Tibial artery (tissue), 4 donors: ENCODE measurements around the gene PLCXD3.

Source experiments
- DNase-seq, 2 donors: peaks; one replicate each; pipeline ENCODE4 v3.0.0-alpha.2; 2019
- H3K27ac ChIP-seq, 2 donors: fragments of 200-600 bp; sonication (generic) in 1 of 2; 1 replicate in 1 of 2; 2 replicates in 1 of 2; pipeline ENCODE4 v1.5.1; 2018 to 2019; ENCODE audit warnings: mild to moderate bottlenecking in 1 of 2
- H3K27me3 ChIP-seq, 2 donors: fragments of 200-600 bp; sonication (generic) in 1 of 2; one replicate each; pipeline versions ENCODE4 v1.5.1 to v1.6.0; 2016 to 2019
- H3K36me3 ChIP-seq, 3 donors: fragments of 200-600 bp; sonication (generic) in 2 of 3; one replicate each; pipeline ENCODE4 v1.5.1; 2016 to 2019; ENCODE audit warnings: mild to moderate bottlenecking in 2 of 3
- H3K4me1 ChIP-seq, 4 donors: fragments of 200-600 bp; sonication (generic) in 2 of 4; 1 replicate in 3 of 4; 2 replicates in 1 of 4; pipeline ENCODE4 v1.5.1; 2016 to 2019
- H3K4me3 ChIP-seq, 2 donors: fragments of 200-600 bp; sonication (generic) in 1 of 2; 1 replicate in 1 of 2; 2 replicates in 1 of 2; pipeline ENCODE4 v1.5.1; 2018 to 2019; ENCODE audit warnings: mild to moderate bottlenecking in 2 of 2
- H3K9me3 ChIP-seq, 3 donors: fragments of 200-600 bp; sonication (generic) in 1 of 3; one replicate each; pipeline ENCODE4 v1.5.1; 2016 to 2019
- CTCF ChIP-seq, 2 experiments: fragments of 200-600 bp in 1 of 2; fragments of 450-650 bp in 1 of 2; IDR thresholded peaks; one replicate each; pipeline ENCODE4 v1.5.1; 2017 to 2019; ENCODE audit warnings: antibody characterized with exemption in 2 of 2, mild to moderate bottlenecking in 1 of 2, moderate library complexity in 1 of 2
- intact Hi-C: fragments of 100-400 bp; cut with DNase I; formaldehyde crosslinking; loops from one replicate; pipeline ENCODE4 v1.15.0; 2023; ENCODE audit warnings: low total_unique reads

The PLCXD3 gene

GRCh38 chr5:41281215-41281810, 229.1 kb downstream of the PLCXD3 start:
- peak overlapping the region in 1 of 2 donors; percentile 13 for H3K4me3 ChIP-seq
- TF ChIP-seq CTCF (IDR thresholded peaks at IDR 0.05), result no peak

GRCh38 chr5:41279040-41279439, 231.4 kb downstream of the PLCXD3 start:
- TF ChIP-seq CTCF (IDR thresholded peaks at IDR 0.05), result no peak
- intact Hi-C loops, result no loop called here
- Histone ChIP-seq H3K4me3 (no peak overlapping the region), H3K9me3 (no peaks in the 10 kb centered on the region), H3K36me3 (no peaks in the 10 kb centered on the region), H3K27me3 (no peaks in the 10 kb centered on the region), H3K27ac (no peak overlapping the region), H3K4me1 (no peaks in the 10 kb centered on the region)
- no peak for DNase-seq

More at GRCh38 chr5:41281215-41281810, 229.1 kb downstream of the PLCXD3 start:
- intact Hi-C loops, result no loop called here
- H3K27me3 ChIP-seq, result no peaks in the 10 kb centered on the region
- no peak for DNase-seq
- no peak overlapping the region for H3K27ac ChIP-seq
- H3K36me3 ChIP-seq, result no peaks in the 10 kb centered on the region
- H3K4me1 ChIP-seq, result no peaks in the 10 kb centered on the region
- no peaks in the 10 kb centered on the region for H3K9me3 ChIP-seq

- Histone ChIP-seq H3K9me3 (no peaks in the 10 kb centered on the region), H3K4me1 (no peaks in the 10 kb centered on the region), H3K27ac (no peak overlapping the region), H3K36me3 (no peaks in the 10 kb centered on the region), H3K4me3 (no peak overlapping the region), H3K27me3 (no peaks in the 10 kb centered on the region)
- intact Hi-C loops, result no loop called here
- DNase-seq, result no peak
- TF ChIP-seq CTCF (IDR thresholded peaks at IDR 0.05), result no peak
Measured at GRCh38 chr5:41277476-41278245, 232.7 kb downstream of the PLCXD3 start.

GRCh38 chr5:41275813-41276512, 234.4 kb downstream of the PLCXD3 start:
- no peak for TF ChIP-seq CTCF (IDR thresholded peaks at IDR 0.05)

GRCh38 chr5:41270423-41271251, 239.8 kb downstream of the PLCXD3 start:
- no peaks in the 10 kb centered on the region for H3K36me3 ChIP-seq
- H3K27ac ChIP-seq, result no peak overlapping the region
- intact Hi-C loops, result no loop called here
- no peaks in the 10 kb centered on the region for H3K4me1 ChIP-seq
- TF ChIP-seq CTCF (IDR thresholded peaks at IDR 0.05), result peak; percentile 70 to 79
- H3K9me3 ChIP-seq, result no peaks in the 10 kb centered on the region
- DNase-seq, result peak in 1 of 2 donors; percentile 41
- no peak overlapping the region for H3K4me3 ChIP-seq
- no peaks in the 10 kb centered on the region for H3K27me3 ChIP-seq

More at GRCh38 chr5:41275813-41276512, 234.4 kb downstream of the PLCXD3 start:
- Histone ChIP-seq H3K36me3 (no peaks in the 10 kb centered on the region), H3K9me3 (no peaks in the 10 kb centered on the region), H3K4me3 (no peak overlapping the region), H3K4me1 (no peaks in the 10 kb centered on the region), H3K27ac (no peak overlapping the region), H3K27me3 (no peaks in the 10 kb centered on the region)
- no peak for DNase-seq
- intact Hi-C loops, result no loop called here
